Measurements from ENCODE around the gene TCERG1L.
A peak's percentile ranks its signal among the peaks of the same experiment; 100 is the strongest.

The TCERG1L gene

GRCh38 chr10:131128731-131129130 is 182.8 kb downstream of the TCERG1L start:
- DNase-seq, result no peak
- Histone ChIP-seq H3K27ac (ENCODE audit: insufficient read depth in 1 of 2, low read depth in 1 of 2, low read length in 2 of 2, poor library complexity in 1 of 2, severe bottlenecking in 2 of 2) (no peak overlapping the region), H3K27me3 (replicated peaks in 2 of 5; ENCODE audit: control insufficient read depth in 4 of 5, insufficient read depth in 5 of 5, low read length in 4 of 5) (peaks cover 0 to 19% (median 7%) of the 10 kb centered on the region in 5 experiments), H3K4me3 (ENCODE audit: control insufficient read depth in 1 of 7, extremely low read depth in 1 of 7, insufficient read depth in 4 of 7, low read depth in 2 of 7, low read length in 6 of 7) (no peak overlapping the region), H3K9me3 (ENCODE audit: control extremely low read depth in 1 of 5, control insufficient read depth in 4 of 5, insufficient read depth in 2 of 5, low read depth in 1 of 5, low read length in 4 of 5) (no peaks in the 10 kb centered on the region), H3K4me1 (ENCODE audit: control extremely low read depth in 1 of 4, control insufficient read depth in 4 of 4, insufficient read depth in 4 of 4, low read length in 3 of 4) (peaks cover 0 to 12% (median 3%) of the 10 kb centered on the region in 4 experiments), H3K36me3 (ENCODE audit: control insufficient read depth in 4 of 4, insufficient read depth in 4 of 4, low read length in 3 of 4) (no peaks in the 10 kb centered on the region)
- CTCF ChIA-PET, result interaction anchor here (0.5 kb wide), 1 partner anchor 795 kb away, joined by 3 read pairs; no protein-coding TSS in a partner anchor
- POLR2A ChIA-PET, result no interaction called here
- 51% methylated on average over 7 of the region's 8 CpGs for WGBS (ENCODE audit: insufficient coverage)

- DNase-seq, result peak in 2 of 3 donors; percentile 13 to 17
- no peak overlapping the region for H3K27ac ChIP-seq (ENCODE audit: insufficient read depth in 1 of 2, low read depth in 1 of 2, low read length in 2 of 2, poor library complexity in 1 of 2, severe bottlenecking in 2 of 2)
- peaks cover 0 to 12% (median 3%) of the 10 kb centered on the region in 4 experiments for H3K4me1 ChIP-seq (ENCODE audit: control extremely low read depth in 1 of 4, control insufficient read depth in 4 of 4, insufficient read depth in 4 of 4, low read length in 3 of 4)
- H3K4me3 ChIP-seq (ENCODE audit: control insufficient read depth in 1 of 7, extremely low read depth in 1 of 7, insufficient read depth in 4 of 7, low read depth in 2 of 7, low read length in 6 of 7), result no peak overlapping the region
- peaks cover 0 to 10% (median 7%) of the 10 kb centered on the region in 5 experiments for H3K27me3 ChIP-seq (replicated peaks in 2 of 5; ENCODE audit: control insufficient read depth in 4 of 5, insufficient read depth in 5 of 5, low read length in 4 of 5)
- H3K36me3 ChIP-seq (ENCODE audit: control insufficient read depth in 4 of 4, insufficient read depth in 4 of 4, low read length in 3 of 4), result no peaks in the 10 kb centered on the region
- CTCF ChIA-PET, result no interaction called here
- POLR2A ChIA-PET, result no interaction called here
- 52% methylated on average over 4 of the region's 8 CpGs for WGBS (ENCODE audit: insufficient coverage)
- H3K9me3 ChIP-seq (ENCODE audit: control extremely low read depth in 1 of 5, control insufficient read depth in 4 of 5, insufficient read depth in 2 of 5, low read depth in 1 of 5, low read length in 4 of 5), result peaks cover 0 to 4% (median 2%) of the 10 kb centered on the region in 5 experiments
These were observed 183.9 kb downstream of the TCERG1L start for GRCh38 chr10:131127610-131128009.

- peaks cover 0 to 7% (median 4%) of the 10 kb centered on the region in 5 experiments for H3K9me3 ChIP-seq (ENCODE audit: control extremely low read depth in 1 of 5, control insufficient read depth in 4 of 5, insufficient read depth in 2 of 5, low read depth in 1 of 5, low read length in 4 of 5)
- CTCF ChIA-PET, result no interaction called here
These were observed 184.4 kb downstream of the TCERG1L start for GRCh38 chr10:131127138-131127589.

GRCh38 chr10:131126321-131127137 is 185.0 kb downstream of the TCERG1L start:
- 88% methylated on average over 11 of the region's 14 CpGs for WGBS (ENCODE audit: insufficient coverage)
- H3K27me3 ChIP-seq (replicated peaks in 2 of 5; ENCODE audit: control insufficient read depth in 4 of 5, insufficient read depth in 5 of 5, low read length in 4 of 5), result peaks cover 0 to 7% (median 0%) of the 10 kb centered on the region in 5 experiments
- no peak overlapping the region for H3K27ac ChIP-seq (ENCODE audit: insufficient read depth in 1 of 2, low read depth in 1 of 2, low read length in 2 of 2, poor library complexity in 1 of 2, severe bottlenecking in 2 of 2)
- CTCF ChIA-PET, result no interaction called here
- peaks cover 0 to 7% (median 4%) of the 10 kb centered on the region in 5 experiments for H3K9me3 ChIP-seq (ENCODE audit: control extremely low read depth in 1 of 5, control insufficient read depth in 4 of 5, insufficient read depth in 2 of 5, low read depth in 1 of 5, low read length in 4 of 5)
- POLR2A ChIA-PET, result no interaction called here
- H3K4me3 ChIP-seq (ENCODE audit: control insufficient read depth in 1 of 7, extremely low read depth in 1 of 7, insufficient read depth in 4 of 7, low read depth in 2 of 7, low read length in 6 of 7), result no peak overlapping the region
- H3K36me3 ChIP-seq (ENCODE audit: control insufficient read depth in 4 of 4, insufficient read depth in 4 of 4, low read length in 3 of 4), result no peaks in the 10 kb centered on the region
- peaks cover 0 to 12% (median 3%) of the 10 kb centered on the region in 4 experiments for H3K4me1 ChIP-seq (ENCODE audit: control extremely low read depth in 1 of 4, control insufficient read depth in 4 of 4, insufficient read depth in 4 of 4, low read length in 3 of 4)
- DNase-seq, result no peak

More at GRCh38 chr10:131127138-131127589, 184.4 kb downstream of the TCERG1L start:
- POLR2A ChIA-PET, result no interaction called here
- DNase-seq, result peak in 1 of 3 donors; percentile 2
- no peak overlapping the region for H3K4me3 ChIP-seq (ENCODE audit: control insufficient read depth in 1 of 7, extremely low read depth in 1 of 7, insufficient read depth in 4 of 7, low read depth in 2 of 7, low read length in 6 of 7)
- WGBS (ENCODE audit: insufficient coverage), result 48% methylated on average over 7 of the region's 9 CpGs
- peaks cover 0 to 9% (median 5%) of the 10 kb centered on the region in 5 experiments for H3K27me3 ChIP-seq (replicated peaks in 2 of 5; ENCODE audit: control insufficient read depth in 4 of 5, insufficient read depth in 5 of 5, low read length in 4 of 5)
- H3K36me3 ChIP-seq (ENCODE audit: control insufficient read depth in 4 of 4, insufficient read depth in 4 of 4, low read length in 3 of 4), result no peaks in the 10 kb centered on the region
- peaks cover 0 to 12% (median 3%) of the 10 kb centered on the region in 4 experiments for H3K4me1 ChIP-seq (ENCODE audit: control extremely low read depth in 1 of 4, control insufficient read depth in 4 of 4, insufficient read depth in 4 of 4, low read length in 3 of 4)
- no peak overlapping the region for H3K27ac ChIP-seq (ENCODE audit: insufficient read depth in 1 of 2, low read depth in 1 of 2, low read length in 2 of 2, poor library complexity in 1 of 2, severe bottlenecking in 2 of 2)

GRCh38 chr10:131125511-131126225 is 185.9 kb downstream of the TCERG1L start:
- DNase-seq, result no peak
- H3K27me3 ChIP-seq (replicated peaks in 2 of 5; ENCODE audit: control insufficient read depth in 4 of 5, insufficient read depth in 5 of 5, low read length in 4 of 5), result peaks cover 0 to 2% (median 0%) of the 10 kb centered on the region in 5 experiments
- H3K27ac ChIP-seq (ENCODE audit: insufficient read depth in 1 of 2, low read depth in 1 of 2, low read length in 2 of 2, poor library complexity in 1 of 2, severe bottlenecking in 2 of 2), result no peak overlapping the region
- H3K36me3 ChIP-seq (ENCODE audit: control insufficient read depth in 4 of 4, insufficient read depth in 4 of 4, low read length in 3 of 4), result no peaks in the 10 kb centered on the region
- no peak overlapping the region for H3K4me3 ChIP-seq (ENCODE audit: control insufficient read depth in 1 of 7, extremely low read depth in 1 of 7, insufficient read depth in 4 of 7, low read depth in 2 of 7, low read length in 6 of 7)
- ChIA-PET CTCF (no interaction called here), POLR2A (no interaction called here)
- 92% methylated on average over 8 of the region's 10 CpGs for WGBS (ENCODE audit: insufficient coverage)
- H3K4me1 ChIP-seq (ENCODE audit: control extremely low read depth in 1 of 4, control insufficient read depth in 4 of 4, insufficient read depth in 4 of 4, low read length in 3 of 4), result peaks cover 0 to 12% (median 3%) of the 10 kb centered on the region in 4 experiments
- peaks cover 0 to 7% (median 4%) of the 10 kb centered on the region in 5 experiments for H3K9me3 ChIP-seq (ENCODE audit: control extremely low read depth in 1 of 5, control insufficient read depth in 4 of 5, insufficient read depth in 2 of 5, low read depth in 1 of 5, low read length in 4 of 5)

- Histone ChIP-seq H3K36me3 (ENCODE audit: control insufficient read depth in 4 of 4, insufficient read depth in 4 of 4, low read length in 3 of 4) (no peaks in the 10 kb centered on the region), H3K4me3 (ENCODE audit: control insufficient read depth in 1 of 7, extremely low read depth in 1 of 7, insufficient read depth in 4 of 7, low read depth in 2 of 7, low read length in 6 of 7) (no peak overlapping the region), H3K9me3 (ENCODE audit: control extremely low read depth in 1 of 5, control insufficient read depth in 4 of 5, insufficient read depth in 2 of 5, low read depth in 1 of 5, low read length in 4 of 5) (peaks cover 0 to 7% (median 4%) of the 10 kb centered on the region in 5 experiments), H3K27me3 (replicated peaks in 2 of 5; ENCODE audit: control insufficient read depth in 4 of 5, insufficient read depth in 5 of 5, low read length in 4 of 5) (no peaks in the 10 kb centered on the region), H3K27ac (ENCODE audit: insufficient read depth in 1 of 2, low read depth in 1 of 2, low read length in 2 of 2, poor library complexity in 1 of 2, severe bottlenecking in 2 of 2) (no peak overlapping the region), H3K4me1 (ENCODE audit: control extremely low read depth in 1 of 4, control insufficient read depth in 4 of 4, insufficient read depth in 4 of 4, low read length in 3 of 4) (peaks cover 0 to 12% (median 3%) of the 10 kb centered on the region in 4 experiments)
- no peak for DNase-seq
- ChIA-PET POLR2A (no interaction called here), CTCF (interaction anchor here (1.1 kb wide), 1 partner anchor 11 kb away, joined by 3 read pairs; no protein-coding TSS in a partner anchor)
These were observed 186.6 kb downstream of the TCERG1L start for GRCh38 chr10:131124945-131125344.
